ENCODE results near the gene OXCT1.

The OXCT1 gene

DNA sequence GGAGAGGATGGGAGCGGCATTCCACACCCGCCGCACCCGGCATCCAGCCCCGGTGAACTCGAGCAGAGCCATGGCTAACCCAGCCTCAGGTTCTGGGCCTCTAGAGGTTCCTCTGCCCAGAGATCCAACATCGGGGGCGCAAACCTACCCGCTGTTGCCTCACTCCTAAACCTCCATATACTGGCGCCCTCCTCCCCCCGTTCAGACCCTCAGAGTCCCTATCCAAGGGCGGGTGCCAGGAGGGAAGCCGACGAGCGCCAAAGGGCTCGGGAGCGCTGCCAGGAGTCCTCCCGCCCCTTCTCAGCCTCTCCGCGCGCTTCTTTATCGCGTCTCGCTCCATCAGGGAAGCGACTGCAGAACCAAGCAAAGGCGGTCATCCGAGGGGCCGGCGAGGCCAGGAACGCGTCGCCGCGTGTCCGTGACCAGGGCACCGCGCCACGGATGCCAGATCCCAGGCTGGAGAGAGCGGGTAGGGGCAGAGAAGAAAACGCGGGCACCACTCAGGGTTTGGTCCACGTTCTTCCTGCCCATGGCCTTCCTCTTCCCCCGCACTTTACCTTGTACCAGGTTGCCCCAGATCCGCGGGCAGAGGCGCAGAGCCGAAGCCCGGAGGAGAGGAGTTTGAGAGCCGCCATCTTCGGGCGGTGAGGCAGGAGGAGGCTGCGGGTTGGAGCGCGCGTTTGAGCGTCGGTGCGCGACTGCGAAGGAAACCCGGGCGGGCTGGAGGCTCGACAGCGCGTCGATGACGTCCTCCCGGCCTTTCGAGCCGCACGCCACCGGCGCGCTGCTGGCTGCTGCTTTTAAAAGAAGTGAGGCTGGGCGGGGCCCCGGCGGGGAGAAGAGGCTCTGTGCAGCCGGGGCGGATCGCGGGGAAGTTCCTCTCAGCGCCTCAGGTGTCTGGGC, at the start of gene OXCT1 (continued):
- TF ChIP-seq ZNF785 (tag by site-specific recombination; IDR thresholded peaks at IDR 0.05) (no peak), ZNF585B (tag by site-specific recombination; IDR thresholded peaks at IDR 0.05) (no peak)

DNA sequence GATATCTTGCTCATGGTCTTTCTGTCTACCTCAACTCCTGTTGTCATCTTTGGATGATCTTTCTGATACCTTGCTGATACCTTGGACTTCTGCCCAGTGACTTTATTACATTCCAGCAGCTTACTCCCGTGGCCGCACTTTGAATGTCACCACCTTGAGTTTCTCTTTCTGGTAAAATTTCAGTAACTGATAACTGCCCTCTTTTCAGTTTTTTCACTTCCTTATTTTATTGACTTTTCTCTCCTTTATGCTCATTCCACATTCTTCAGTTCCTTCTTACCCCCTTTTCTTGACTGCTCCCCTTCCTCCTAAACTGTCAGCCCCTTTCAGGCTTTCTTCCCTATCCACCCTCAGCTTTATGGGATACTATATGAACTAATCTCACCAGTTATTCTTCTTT, 47.9 kb upstream of the OXCT1 start:
- no peak overlapping the region for H3K27ac ChIP-seq (ENCODE audit: extremely low read depth, low read depth, low read length)
- ChIA-PET POLR2A (no interaction called here), CTCF (interaction anchor here (0.7 kb wide), 1 partner anchor 63 kb away, joined by 5 read pairs; no protein-coding TSS in a partner anchor)
- peaks cover 80 to 86% of the 10 kb centered on the region in 2 experiments for H3K36me3 ChIP-seq (ENCODE audit: control insufficient read depth in 2 of 2, insufficient read depth in 1 of 2, low read length in 2 of 2)
- no peaks in the 10 kb centered on the region for H3K9me3 ChIP-seq (ENCODE audit: control insufficient read depth, insufficient read depth, low read depth, low read length)
- no peak overlapping the region for H3K4me3 ChIP-seq (ENCODE audit: low read depth, low read length)
- no peak for TF ChIP-seq GLI4 (tag by site-specific recombination; IDR thresholded peaks at IDR 0.05)
- TF ChIP-seq ZXDB (tag by site-specific recombination; IDR thresholded peaks at IDR 0.05): no peak
- TF ChIP-seq TCF7L2 (IDR thresholded peaks at IDR 0.05; ENCODE audit: borderline replicate concordance, low read depth, low read length): no peak
- no peak for TF ChIP-seq ZNF19 (tag by site-specific recombination; IDR thresholded peaks at IDR 0.05; ENCODE audit: low read depth)
- no peak for TF ChIP-seq MYNN (tag by site-specific recombination; IDR thresholded peaks at IDR 0.05; ENCODE audit: borderline replicate concordance)
- no peak for TF ChIP-seq ZNF529 (tag by site-specific recombination; IDR thresholded peaks at IDR 0.05; ENCODE audit: insufficient replicate concordance)
- TF ChIP-seq ZNF155 (tag by site-specific recombination; IDR thresholded peaks at IDR 0.05): no peak
- H3K4me1 ChIP-seq (ENCODE audit: control insufficient read depth, insufficient read depth, low read length): no peaks in the 10 kb centered on the region

DNA sequence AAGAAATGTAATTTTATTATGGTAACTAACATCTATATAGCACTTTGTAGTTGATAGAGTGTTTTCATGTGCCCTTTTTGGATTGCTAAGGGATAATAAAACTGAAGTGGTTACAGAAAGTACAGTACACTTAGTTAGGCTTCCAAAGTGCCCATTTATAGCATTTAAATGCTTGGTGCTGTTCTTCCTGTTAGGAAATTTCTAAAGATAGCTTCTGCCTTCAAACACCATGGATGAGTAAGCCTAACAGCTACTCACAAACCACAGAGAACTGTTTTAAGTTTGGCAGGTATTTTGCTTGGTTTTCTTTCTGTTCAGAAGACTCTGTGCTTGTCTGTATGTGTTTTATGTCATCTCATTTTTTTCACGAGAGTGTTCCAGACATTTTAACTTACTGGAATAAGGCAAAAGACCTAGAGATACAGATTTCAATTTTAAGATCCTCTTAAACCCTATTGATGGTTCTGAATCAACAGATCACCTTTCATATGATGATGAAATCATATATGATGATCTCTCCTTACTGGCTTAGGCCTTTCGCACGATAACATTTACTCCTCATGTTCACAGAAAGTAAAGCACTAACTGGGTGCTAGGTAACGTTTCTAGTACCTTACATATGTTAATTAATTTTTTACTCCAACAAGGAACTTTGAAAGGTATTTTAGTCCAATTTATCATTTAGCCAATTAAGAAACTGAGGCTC, 38.3 kb upstream of the OXCT1 start:
- Histone ChIP-seq H3K27ac (ENCODE audit: extremely low read depth, low read depth, low read length) (no peak overlapping the region), H3K9me3 (ENCODE audit: control insufficient read depth, insufficient read depth, low read depth, low read length) (no peaks in the 10 kb centered on the region), H3K4me3 (ENCODE audit: low read depth, low read length) (no peak overlapping the region), H3K36me3 (ENCODE audit: control insufficient read depth in 2 of 2, insufficient read depth in 1 of 2, low read length in 2 of 2) (peaks cover 62 to 73% of the 10 kb centered on the region in 2 experiments), H3K4me1 (ENCODE audit: control insufficient read depth, insufficient read depth, low read length) (peaks cover under 1% of the 10 kb centered on the region; the same call in 1 of the 2 replicates)
- CTCF ChIA-PET: interaction anchor here (0.6 to 1.1 kb wide), 2 partner anchors 65 to 980 kb away, joined by 3 read pairs; no protein-coding TSS in a partner anchor
- no peak for TF ChIP-seq ZNF37A (tag by site-specific recombination; IDR thresholded peaks at IDR 0.05)
- POLR2A ChIA-PET: no interaction called here

DNA sequence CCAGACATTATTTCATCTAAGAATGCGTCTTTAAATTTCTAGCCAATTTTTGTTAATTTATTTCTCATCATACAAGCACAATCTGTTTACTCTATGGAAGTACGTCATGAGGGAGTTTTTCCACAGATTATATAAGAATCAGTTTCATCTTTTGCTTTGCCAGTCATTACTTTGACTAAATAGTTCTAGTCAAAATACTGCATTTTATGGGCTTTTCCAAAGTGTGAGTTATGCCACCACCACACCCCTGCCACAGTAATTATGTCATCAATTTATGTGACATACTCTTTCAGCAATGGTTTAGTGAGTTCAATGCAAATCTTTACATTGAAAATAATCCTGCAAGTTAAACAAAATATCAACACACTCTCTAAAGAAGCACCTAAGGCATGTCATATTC, 35.9 kb upstream of the OXCT1 start:
- CTCF ChIA-PET: no interaction called here
- no peak overlapping the region for H3K4me3 ChIP-seq (ENCODE audit: low read depth, low read length)
- POLR2A ChIA-PET: no interaction called here

DNA sequence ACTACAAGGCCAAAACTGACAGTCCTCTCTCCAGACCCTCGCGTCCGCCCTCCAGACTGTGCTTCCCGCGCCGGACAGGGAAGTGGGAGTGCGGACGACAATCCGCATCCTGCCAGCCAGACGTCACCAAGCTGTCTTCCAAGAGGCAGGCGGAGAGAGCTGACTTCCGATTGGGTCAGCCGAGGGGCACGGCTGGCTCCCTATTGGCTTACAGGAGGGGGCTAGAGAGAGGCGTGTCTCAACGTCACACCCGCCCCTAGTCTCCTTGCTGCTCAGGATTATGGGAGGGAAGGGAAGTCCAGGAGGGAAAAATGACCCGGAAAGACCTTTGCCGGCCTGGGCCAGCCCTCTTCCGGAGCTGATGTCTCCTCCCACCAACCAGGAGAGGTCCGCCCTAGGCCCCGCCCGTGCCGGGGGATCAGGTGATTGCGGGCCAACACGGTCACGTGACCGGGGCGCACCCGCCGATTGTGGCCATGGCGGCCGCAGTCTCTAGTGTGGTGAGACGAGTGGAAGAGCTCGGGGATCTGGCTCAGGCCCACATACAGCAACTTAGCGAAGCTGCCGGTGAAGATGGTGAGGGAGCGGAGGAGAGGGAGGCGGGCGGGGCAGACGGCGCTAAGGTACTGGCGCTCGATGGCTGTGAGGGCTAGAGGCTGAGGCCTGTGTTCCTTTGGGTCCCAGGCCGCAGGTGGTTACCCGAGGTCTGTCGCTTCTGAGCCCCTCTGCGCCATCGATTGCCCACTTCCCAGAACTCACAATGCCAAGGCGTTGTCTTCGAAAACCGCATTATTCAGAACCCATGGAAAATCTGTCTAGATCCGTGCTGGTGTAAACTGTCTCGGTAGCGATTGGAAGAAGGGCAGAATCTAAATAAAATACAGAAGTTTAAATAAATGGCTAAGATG, 33.9 kb upstream of the OXCT1 start, which contains the start of gene RIMOC1:
Gene RIMOC1 (plus strand): TSS at position 453 of the 908 bp plus-strand sequence. CDS start 24 bp downstream, at position 477.
- Histone ChIP-seq H3K27ac (ENCODE audit: extremely low read depth, low read depth, low read length) (peak within 1 kb of the TSS; percentile 58; the same call in 1 of the 2 replicates), H3K9me3 (ENCODE audit: control insufficient read depth, insufficient read depth, low read depth, low read length) (no peaks in the 10 kb centered on the region), H3K4me3 (ENCODE audit: low read depth, low read length) (peak within 1 kb of the TSS; percentile 97), H3K36me3 (ENCODE audit: control insufficient read depth in 2 of 2, insufficient read depth in 1 of 2, low read length in 2 of 2) (peaks cover 19 to 34% of the 10 kb centered on the region in 2 experiments), H3K4me1 (ENCODE audit: control insufficient read depth, insufficient read depth, low read length) (peaks cover 4% of the 10 kb centered on the region)
- ChIA-PET POLR2A (interaction anchor here (0.8 to 2.5 kb wide), 16 partner anchors 12 to 1579 kb away, joined by 3 to 30 read pairs (median 4); partner anchors contain the start of genes FBXO4, GHR, OXCT1 and TMEM267), CTCF (interaction anchor here (0.6 to 1.2 kb wide), 3 partner anchors 19 to 907 kb away, joined by 3 to 6 read pairs (median 4); partner anchors contain the start of genes FBXO4 and SELENOP)
- no peak for TF ChIP-seq HOXA7 (CRISPR knock-in tag; IDR thresholded peaks at IDR 0.05; ENCODE audit: borderline replicate concordance)
- peak; percentile 77; the same call in 1 of the 2 replicates for TF ChIP-seq ZNF391 (tag by site-specific recombination; IDR thresholded peaks at IDR 0.05; ENCODE audit: borderline replicate concordance, low read depth)
- TF ChIP-seq BCL11A (tag by site-specific recombination; IDR thresholded peaks at IDR 0.05; ENCODE audit: low read depth): peak; percentile 98
- TF ChIP-seq, protein P1, sequence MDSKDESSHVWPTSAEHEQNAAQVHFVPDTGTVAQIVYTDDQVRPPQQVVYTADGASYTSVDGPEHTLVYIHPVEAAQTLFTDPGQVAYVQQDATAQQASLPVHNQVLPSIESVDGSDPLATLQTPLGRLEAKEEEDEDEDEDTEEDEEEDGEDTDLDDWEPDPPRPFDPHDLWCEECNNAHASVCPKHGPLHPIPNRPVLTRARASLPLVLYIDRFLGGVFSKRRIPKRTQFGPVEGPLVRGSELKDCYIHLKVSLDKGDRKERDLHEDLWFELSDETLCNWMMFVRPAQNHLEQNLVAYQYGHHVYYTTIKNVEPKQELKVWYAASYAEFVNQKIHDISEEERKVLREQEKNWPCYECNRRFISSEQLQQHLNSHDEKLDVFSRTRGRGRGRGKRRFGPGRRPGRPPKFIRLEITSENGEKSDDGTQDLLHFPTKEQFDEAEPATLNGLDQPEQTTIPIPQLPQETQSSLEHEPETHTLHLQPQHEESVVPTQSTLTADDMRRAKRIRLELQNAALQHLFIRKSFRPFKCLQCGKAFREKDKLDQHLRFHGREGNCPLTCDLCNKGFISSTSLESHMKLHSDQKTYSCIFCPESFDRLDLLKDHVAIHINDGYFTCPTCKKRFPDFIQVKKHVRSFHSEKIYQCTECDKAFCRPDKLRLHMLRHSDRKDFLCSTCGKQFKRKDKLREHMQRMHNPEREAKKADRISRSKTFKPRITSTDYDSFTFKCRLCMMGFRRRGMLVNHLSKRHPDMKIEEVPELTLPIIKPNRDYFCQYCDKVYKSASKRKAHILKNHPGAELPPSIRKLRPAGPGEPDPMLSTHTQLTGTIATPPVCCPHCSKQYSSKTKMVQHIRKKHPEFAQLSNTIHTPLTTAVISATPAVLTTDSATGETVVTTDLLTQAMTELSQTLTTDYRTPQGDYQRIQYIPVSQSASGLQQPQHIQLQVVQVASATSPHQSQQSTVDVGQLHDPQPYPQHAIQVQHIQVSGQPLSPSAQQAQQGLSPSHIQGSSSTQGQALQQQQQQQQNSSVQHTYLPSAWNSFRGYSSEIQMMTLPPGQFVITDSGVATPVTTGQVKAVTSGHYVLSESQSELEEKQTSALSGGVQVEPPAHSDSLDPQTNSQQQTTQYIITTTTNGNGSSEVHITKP (tag by site-specific recombination; IDR thresholded peaks at IDR 0.05): peak; percentile 9; the same call in 1 of the 2 replicates
- TF ChIP-seq ZNF221 (tag by site-specific recombination; IDR thresholded peaks at IDR 0.05; ENCODE audit: borderline replicate concordance): no peak

More for the DNA sequence above, 35.9 kb upstream of the OXCT1 start:
- Histone ChIP-seq H3K4me1 (ENCODE audit: control insufficient read depth, insufficient read depth, low read length) (peaks cover 4% of the 10 kb centered on the region), H3K9me3 (ENCODE audit: control insufficient read depth, insufficient read depth, low read depth, low read length) (no peaks in the 10 kb centered on the region), H3K36me3 (ENCODE audit: control insufficient read depth in 2 of 2, insufficient read depth in 1 of 2, low read length in 2 of 2) (peaks cover 39 to 49% of the 10 kb centered on the region in 2 experiments), H3K27ac (ENCODE audit: extremely low read depth, low read depth, low read length) (no peak overlapping the region)
- TF ChIP-seq ZNF571 (tag by site-specific recombination; IDR thresholded peaks at IDR 0.05): no peak
- TF ChIP-seq, protein P2, sequence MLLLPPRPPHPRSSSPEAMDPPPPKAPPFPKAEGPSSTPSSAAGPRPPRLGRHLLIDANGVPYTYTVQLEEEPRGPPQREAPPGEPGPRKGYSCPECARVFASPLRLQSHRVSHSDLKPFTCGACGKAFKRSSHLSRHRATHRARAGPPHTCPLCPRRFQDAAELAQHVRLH (tag by site-specific recombination; IDR thresholded peaks at IDR 0.05): no peak

Measured in HEK293 (cell line).